HG03095 (cell line): ENCODE results near the gene VPS26B.
"Not testable (repeated sequence)": the region's sequence is repeated elsewhere in the genome, so short reads cannot be mapped to it uniquely, and the experiment has no call there.

ENCODE experiments used
- ATAC-seq: cut with Tn5 transposase; IDR thresholded peaks from one replicate; pipeline ENCODE4 v1.9.1; 2021; ENCODE audit warnings: moderate library complexity; ENCODE audit not compliant: unreplicated experiment

VPS26B gene

DNA sequence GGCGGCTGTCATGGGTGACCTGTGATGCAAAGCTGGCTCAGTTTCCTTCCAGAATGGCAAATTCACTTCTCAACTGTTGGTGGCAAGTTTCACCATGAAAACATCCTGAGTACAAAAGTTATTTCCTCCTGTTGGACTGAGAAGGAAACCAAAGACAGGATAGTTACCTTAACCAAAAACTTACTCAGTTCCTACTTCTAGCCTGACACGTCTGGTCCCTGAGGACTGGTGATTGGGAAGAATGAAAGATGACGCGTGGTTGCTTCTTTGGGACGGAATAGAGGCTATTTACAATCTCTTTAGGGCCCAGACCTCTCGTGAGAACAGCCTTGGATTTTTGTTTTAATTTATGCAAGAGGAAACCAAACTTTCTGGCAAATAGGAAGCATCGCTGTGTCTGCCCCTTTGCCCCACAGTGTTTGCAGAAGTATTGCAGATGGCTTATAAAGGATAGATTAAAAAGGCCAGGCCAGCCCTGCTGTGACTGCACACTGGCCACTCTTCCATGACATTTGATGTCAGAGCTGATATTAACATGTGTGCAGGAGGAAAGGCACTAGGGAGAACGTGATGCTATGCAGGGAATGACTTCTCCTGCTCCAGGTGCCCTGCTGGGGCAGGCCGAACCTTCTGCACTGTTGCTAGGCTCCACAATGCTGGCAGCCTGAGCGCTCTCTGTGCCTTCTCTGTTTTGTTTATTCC lies 7.6 kb downstream of the VPS26B start:
- ATAC-seq = no peak

GRCh38 chr11:134233729-134234179 lies 9.3 kb downstream of the VPS26B start:
- no peak for ATAC-seq

GRCh38 chr11:134235399-134235798 lies 10.9 kb downstream of the VPS26B start:
- no peak for ATAC-seq

DNA sequence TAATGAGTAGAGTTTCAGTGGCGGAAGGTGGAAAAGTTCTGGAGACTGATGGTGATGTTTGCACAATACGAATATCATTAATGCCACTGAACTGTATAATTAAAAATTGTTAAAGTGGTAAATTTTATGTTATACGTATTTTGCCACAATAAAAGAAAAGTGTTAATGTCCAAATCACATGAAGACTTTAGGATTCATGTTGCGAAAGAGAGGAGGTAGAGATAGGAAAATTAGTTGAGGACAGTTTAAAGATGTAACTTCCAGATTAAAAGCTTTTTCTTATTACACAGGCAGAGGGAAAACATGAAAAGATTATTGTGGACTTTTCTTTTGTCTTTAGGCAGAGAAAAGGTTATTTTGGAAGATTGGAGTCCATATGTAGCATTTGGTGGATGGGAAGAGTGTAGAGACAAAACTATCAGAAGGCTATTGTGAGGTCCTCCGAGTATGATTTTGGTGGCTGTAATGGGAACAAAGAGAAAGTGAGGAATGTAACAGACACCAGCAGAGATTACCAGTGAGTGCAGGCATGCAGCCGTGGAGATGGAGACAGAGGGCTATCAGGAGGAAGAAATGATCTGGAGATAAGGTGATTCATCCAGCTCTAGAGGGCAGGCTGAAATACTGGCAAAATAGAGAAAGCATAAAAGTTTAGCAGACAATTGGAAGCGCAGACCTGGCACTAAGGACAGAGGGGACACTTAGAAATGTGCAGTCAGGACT lies 12.5 kb downstream of the VPS26B start:
- ATAC-seq = no peak

DNA sequence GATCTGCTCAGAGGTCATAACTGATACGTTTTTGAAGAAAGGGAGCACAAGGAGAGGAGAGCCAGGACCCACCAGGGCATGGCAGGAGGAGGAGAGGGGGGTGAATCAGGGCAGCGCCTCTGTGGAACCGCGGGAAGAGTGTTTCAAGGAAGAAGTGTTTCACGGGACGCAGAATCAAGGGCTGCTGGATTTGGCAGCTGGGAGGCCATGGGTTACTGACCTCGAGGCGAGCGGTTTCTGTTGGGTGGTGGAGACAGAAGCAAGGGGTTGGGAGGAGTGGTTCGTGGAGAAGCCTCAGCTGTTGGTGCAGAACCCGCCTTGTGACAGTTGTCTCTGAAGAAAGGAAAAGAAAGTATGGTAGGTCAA lies 13.1 kb downstream of the VPS26B start:
- ATAC-seq = no peak

GRCh38 chr11:134238956-134239355 lies 14.5 kb downstream of the VPS26B start:
- ATAC-seq = no peak

- no peak for ATAC-seq
These were observed 16.1 kb downstream of the VPS26B start for GRCh38 chr11:134240592-134240991.

- ATAC-seq = no peak
These were observed 17.9 kb downstream of the VPS26B start for GRCh38 chr11:134242376-134242775.

- ATAC-seq = no peak
These were observed 19.4 kb downstream of the VPS26B start for GRCh38 chr11:134243913-134244312.

DNA sequence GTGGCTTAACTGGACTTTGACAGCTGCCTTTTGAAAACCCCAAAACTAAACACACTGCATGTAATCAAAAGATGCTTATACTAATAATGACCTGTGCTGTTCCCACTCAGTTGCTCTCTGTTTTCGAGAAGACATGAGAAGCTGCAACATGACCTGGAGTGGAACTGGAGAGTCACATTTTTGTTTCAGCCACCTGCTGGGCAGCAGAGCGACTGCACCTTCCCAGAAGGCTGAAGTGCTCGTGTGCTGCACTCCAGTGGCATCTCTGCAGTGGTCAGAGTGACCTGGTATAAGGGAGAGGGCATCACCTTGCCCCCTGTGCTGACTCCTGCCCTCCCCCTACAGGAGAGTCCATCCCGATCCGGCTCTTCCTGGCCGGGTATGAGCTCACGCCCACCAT lies 20.1 kb downstream of the VPS26B start:
- peak; percentile 73 for ATAC-seq

DNA sequence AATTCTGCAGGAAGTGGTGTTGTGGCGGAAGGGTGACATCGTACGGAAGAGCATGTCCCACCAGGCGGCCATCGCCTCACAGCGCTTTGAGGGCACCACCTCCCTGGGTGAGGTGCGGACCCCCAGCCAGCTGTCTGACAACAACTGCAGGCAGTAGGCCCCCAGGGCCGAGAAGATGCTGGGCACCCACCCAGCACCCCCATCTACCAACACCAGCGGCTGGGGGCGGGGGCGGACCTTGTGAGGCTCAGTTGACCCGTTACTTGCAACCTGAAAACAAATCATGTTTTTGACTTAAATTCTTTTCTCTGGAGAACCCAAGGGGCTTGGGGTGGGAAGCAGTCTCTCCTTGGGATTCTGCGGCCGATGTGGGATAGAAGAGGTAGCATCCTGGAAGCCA lies 21.0 kb downstream of the VPS26B start:
- ATAC-seq = no peak

DNA sequence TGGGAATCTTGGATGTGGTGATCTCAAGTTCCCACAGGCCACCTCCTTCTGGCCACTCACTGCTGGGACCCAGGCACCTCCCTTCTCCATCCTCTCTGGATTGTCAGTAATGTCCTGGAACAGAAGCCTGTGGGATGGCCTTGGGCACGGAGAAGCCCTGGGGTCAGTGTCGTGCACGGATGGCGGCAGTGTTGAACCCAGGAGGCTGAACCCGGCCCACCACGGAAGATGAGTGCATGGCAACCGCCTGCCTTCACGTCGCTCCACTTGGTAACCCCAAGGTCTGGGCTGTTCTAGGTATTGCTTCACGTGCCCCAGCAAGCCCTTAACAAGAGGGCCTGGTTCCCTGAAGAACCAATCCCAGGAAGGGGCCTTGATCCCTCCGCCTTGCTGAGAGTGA lies 21.6 kb downstream of the VPS26B start:
- ATAC-seq = no peak

DNA sequence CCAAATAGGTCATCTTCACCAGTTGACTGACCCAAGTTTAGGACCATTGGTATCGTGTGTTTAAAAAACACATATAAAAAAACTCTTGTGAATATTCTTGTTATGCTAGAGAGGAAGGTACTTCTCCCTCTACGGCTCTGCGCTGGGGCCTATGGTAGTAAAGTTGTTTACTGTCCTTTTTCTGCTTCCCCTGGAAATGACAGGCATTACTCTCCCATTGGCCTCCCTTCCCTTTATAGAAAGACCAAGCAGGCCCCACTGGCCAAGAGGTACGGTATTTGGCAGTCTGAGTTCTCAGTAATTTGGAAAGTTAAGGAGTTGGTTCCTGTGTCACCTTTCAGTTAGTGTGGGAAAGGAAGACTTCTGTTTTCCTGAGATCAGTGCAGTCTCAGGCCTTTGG lies 22.2 kb downstream of the VPS26B start:
- no peak for ATAC-seq

DNA sequence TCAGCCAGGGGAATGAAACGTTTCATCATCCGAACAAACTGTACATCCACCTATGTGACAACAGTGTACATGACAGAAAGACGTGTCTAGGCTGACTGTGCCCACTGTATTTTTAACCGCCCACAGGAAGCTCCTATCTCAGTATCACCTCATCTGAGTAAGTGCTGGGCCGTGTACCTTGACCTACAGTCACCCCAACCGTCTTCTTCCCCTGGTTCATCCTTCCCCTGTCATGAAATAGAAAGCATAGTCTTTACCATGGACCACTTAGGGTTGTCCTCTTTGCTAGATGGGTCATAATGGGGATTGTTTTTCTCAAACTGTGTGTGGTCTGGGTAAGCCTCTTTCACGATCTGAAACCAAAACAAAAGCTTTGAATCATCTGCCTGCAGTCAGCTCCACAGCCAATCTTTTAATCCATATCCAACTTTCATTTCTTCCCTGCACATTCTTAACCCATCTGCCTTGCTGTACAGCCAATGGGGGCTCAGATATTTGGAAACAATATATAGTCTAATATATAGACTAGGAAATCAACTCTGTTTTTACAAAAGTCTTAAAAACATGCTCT lies 24.5 kb downstream of the VPS26B start:
- no peak for ATAC-seq

DNA sequence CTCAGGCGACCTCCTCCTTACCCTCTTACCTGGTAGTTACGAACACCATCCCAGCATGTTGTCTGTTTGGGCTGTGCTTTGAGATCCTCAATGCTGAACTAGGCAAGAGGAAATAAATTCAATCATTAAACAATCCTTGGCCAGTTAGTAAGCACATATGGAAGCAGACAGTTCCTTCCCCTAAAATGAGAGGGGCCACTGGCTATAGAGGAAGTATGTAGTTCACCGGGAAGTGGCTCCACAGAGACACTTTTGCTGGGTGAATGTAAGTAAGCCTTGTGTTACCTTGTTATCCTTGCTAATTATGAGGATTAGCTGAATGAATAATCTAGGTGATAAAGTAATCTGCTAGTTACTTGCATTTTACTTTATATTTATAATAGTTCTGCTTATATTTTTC lies 25.8 kb downstream of the VPS26B start:
- ATAC-seq = no peak

DNA sequence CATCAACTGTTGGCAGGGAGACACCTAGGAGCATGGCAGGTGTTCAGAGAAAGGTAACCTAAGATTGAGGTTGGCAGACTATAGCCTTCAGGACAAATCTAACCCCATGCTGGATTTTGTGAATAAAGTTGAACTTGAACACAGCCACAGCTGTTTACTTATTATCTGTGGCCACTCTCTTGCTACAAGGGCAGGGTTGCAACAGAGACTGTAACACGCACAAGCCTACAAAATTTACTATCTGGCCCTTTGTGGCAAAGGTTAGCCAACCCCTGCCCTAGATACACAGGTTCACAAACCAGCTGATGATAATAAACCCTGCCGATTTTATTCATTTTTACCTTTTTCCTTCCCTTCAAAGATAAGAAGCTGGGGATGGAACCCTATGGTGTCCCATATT lies 26.2 kb downstream of the VPS26B start:
- no peak for ATAC-seq

DNA sequence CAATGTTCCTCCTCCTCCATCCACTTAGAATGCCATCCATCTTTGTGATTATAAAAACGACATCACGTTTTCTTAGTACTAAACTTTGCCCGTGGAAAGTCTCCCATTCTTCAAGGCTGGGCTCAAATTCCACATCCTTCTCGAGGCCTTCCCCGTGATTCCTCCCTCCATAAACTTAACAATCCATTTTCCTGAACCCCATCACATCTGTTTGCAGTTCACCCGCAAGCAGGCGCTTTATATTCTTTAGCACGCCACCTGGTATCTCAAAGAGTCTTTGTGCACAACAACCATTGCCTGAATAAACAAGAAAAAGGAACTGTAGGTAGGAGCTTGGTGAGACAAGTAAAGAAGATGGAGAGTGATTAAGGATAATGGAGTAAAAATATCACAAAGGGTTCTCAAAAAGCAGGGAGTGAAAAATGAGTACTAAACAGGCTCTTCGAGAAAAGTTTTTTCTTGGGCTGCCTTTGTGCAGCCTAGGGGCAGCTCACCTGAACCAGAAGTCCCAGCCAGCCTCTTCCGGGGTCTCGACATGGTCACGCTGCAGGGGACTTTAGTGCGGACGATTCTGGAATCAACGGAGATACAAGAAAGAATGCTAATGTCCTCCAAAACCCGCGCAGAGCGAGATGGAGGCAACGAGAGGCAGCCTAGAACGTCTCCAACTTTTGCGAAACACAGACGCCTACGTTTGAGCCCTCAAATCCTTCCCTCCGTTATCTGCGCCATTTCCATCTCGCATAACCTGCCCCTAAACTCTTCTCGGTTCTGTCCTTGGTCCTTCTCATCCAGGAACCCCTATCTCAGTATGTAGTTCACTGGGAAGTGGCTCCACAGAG lies 28.1 kb downstream of the VPS26B start:
- ATAC-seq = peak; percentile 20

DNA sequence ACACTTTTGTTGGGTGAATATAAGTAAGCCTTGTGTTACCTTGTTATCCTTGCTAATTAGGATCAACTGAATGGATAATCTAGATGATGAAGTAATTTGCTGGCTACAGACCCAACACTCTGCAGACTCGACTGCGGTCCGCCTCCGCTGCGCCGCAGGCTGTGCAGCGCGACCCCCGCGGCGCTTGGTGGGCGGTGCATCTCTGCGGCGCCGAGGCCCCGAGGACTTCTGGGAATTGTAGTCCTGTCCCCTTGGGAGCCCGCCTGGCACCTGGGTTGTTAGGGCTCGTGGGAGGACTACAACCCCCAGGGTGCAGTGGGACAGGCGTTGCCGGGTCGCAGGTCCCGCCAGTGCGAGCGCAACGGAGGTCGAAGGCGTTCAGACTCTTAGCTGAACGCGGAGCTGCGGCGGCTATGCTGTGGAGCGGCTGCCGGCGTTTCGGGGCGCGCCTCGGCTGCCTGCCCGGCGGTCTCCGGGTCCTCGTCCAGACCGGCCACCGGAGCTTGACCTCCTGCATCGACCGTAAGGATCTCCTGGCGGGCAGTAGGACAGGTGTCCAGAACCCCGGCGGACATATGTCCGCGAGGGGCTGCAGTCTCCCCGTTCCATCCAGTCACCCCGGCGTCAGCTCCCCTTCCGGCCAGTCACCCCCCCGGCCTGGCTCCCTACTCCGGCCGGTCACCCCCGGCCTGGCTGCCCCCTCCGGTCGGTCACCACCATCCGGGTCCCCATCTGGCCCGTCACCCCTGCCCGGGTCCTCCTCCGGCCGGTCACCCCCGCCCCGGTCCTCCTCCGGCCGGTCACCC lies 28.9 kb downstream of the VPS26B start, which contains the start of the genes ACAD8 and THYN1:
TSS of gene ACAD8 (plus strand) at position 381 of the 806 bp plus-strand sequence. CDS start at position 414, 33 bp downstream.
TSS of gene THYN1 (minus strand) at position 165 of the 806 bp plus-strand sequence. CDS start 470 bp downstream, outside the sequence.
- ATAC-seq = peak; percentile 98

DNA sequence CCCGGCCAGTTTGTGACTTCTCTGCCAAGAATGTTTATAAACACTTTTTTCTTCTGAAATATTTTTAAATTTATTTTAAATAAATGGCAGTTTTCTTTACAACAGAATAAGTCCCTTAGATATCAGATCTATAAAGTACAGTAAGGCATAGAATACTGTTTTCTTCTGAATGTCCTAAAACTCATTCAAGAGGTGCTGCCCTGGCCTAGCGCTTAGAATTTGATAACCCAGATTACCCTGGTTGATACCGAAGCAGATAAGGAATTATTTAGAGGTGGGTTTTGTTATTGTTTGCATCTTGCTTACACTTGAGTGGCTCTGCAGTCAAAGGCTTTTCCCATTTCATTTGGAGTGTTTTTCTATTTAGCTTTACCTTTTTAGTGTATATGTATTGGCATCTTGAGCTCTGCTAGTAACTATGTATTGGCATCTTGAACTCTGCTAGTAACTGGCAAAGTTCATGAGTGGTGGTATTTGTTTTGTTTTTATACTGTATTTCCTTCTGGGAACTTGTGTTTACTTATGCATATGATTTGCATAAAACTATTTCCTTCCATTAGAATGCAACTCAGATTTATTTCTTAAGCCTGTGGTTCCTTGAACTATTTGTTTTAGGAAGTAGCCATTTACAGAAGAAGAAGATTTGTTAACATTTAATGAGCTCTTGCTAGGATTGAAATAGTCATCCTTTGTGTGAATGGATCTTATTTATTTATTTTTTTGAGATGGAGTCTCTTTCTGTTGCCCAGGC lies 30.1 kb downstream of the VPS26B start:
- no peak for ATAC-seq

DNA sequence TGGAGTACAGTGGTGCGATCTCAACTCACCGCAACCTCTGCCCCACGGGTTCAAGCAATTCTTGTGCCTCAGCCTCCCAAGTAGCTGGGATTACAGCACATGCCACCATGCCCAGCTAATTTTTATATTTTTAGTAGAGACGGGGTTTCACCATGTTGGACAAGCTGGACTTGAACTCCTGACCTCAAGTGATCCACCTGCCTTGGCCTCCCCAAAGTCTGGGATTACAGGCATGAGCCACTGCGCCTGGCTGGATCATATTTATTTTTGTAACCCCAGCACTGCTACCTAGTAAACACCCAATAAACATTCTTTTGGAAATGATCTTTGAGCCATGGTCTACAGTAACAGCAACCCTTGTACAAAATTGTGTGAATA lies 30.7 kb downstream of the VPS26B start:
- ATAC-seq = not testable (repeated sequence)
